GM18499 (cell line): ENCODE results near the gene SAMHD1.
"Not testable (repeated sequence)": the region's sequence is repeated elsewhere in the genome, so short reads cannot be mapped to it uniquely, and the experiment has no call there.

ENCODE experiments used
- ATAC-seq: cut with Tn5 transposase; IDR thresholded peaks from one replicate; pipeline ENCODE4 v1.9.1; 2021; ENCODE audit warnings: moderate number of reproducible peaks; ENCODE audit not compliant: insufficient read depth, unreplicated experiment

The SAMHD1 gene

DNA sequence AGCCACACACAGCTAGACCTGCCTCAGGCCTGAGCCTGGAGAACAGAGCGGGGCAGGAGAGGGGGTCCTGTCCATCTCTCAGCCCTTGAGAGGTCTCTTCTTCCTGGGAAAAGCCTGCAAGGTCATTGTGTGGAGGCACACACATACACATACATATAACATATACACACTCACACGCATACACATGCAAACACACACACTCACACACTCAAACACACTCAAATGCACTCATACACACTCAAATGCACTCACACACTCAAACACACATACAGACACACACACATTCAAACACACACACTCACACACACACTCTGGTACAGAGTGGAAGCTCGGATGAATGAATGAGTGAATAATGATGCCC, 75.1 kb downstream of the SAMHD1 start:
- no peak for ATAC-seq

DNA sequence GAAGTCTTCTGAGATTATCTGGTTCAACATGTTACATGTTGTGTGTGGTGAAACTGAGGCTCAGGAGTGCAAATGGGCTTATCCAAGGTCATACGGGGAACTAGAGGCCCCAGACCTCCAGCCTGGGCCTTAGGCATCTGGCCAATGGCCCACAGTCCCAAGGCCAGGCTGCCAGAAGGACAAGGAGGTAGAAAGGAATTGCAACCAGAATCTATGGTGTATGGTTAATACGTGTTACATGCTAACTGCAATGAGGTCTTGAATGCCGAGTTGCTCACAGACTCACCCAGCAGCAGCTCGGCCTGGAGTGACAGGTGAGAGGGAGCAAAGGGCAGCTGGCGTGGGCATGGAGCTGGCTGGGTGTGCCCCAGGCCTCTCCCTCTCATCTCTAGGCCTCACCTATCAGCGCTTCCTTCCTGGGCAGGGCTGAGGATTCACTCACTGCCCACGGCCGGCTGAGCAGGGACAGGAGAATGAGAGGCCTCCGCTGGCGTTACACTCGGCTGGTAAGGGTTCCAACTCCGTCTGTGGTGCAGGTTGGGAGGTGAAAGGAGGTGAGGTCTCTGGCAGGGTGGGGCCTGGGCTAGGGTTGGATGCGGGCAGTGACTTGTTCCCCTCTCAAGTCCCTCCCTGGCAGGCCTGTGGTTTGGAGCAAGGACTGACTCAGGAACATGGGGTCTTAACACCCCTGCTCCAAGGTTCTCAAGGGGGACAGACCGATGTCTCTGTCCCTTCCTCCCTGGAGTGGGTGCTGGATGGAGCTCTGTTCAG, 75.6 kb downstream of the SAMHD1 start, which contains the start of gene TLDC2:
TLDC2 (plus strand) TSS at position 437 of the 771 bp plus-strand sequence; CDS start at position 474, 37 bp downstream.
- no peak for ATAC-seq

- not testable (repeated sequence) for ATAC-seq
Measured at GRCh38 chr20:36875093-36875492, 76.4 kb downstream of the SAMHD1 start.

- no peak for ATAC-seq
Measured at GRCh38 chr20:36873498-36874189, 77.9 kb downstream of the SAMHD1 start.

DNA sequence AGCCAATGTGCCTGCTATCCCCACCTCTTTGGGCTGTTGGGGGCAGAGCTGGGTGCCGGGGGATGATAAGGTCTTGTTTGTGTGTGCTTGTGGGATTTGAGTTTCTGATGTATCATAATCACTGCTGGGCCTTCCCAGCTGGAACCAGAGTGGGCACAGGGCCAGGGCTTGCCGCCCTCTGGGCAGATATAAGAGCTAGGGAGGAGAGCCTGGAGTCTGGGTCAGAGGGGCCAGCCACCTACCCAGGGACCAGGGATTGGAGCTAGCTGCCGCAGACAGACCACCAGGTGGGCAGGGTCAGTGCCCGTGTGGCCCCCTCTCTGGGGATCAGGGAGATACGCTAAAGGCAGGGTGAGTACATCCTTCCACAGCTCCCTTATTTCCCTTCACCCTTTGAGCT, 78.7 kb downstream of the SAMHD1 start:
- no peak for ATAC-seq

DNA sequence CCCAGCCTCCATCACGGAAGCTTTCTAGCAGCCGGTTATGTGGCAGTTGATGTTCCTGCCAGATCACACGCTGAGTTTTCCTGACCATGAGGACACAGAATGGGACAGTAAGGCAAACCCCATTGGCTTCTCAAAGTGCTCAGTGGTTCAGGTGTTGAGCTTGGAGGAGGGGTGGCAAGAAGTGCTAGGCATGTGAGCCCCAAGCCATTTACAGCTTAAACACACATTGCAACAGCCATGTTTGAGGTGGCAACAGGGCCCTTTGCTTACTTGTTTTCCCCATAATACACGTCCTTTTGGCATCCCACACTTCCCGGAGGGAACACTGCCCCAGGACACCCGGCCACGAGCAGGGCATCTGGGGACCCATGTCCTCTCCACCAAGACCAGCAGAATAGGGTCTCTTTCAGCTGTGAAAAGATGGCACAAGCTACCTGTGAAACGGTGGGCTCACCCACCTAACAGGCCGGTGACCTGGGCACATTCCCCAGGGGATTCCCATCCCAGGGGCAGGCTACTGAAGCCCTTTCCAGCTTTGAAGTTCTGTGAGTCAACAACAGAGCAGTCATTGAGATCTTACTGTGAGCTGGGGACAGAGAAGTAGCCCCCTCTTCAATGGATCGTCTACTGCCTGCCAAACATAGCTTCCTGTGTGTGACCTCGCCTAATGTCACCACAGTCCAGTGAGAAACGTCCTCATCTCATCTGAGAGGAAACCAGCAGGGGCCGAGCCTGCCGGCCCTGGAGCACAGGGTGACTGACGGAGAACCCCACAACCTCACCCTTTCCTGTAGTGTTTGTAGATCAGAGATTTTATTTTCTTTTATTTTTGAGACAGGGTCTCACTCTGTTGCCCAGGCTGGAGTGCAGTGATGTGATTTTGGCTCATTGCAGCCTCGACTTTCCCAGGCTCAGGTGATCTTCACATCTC, 79.6 kb downstream of the SAMHD1 start:
- ATAC-seq, result no peak

DNA sequence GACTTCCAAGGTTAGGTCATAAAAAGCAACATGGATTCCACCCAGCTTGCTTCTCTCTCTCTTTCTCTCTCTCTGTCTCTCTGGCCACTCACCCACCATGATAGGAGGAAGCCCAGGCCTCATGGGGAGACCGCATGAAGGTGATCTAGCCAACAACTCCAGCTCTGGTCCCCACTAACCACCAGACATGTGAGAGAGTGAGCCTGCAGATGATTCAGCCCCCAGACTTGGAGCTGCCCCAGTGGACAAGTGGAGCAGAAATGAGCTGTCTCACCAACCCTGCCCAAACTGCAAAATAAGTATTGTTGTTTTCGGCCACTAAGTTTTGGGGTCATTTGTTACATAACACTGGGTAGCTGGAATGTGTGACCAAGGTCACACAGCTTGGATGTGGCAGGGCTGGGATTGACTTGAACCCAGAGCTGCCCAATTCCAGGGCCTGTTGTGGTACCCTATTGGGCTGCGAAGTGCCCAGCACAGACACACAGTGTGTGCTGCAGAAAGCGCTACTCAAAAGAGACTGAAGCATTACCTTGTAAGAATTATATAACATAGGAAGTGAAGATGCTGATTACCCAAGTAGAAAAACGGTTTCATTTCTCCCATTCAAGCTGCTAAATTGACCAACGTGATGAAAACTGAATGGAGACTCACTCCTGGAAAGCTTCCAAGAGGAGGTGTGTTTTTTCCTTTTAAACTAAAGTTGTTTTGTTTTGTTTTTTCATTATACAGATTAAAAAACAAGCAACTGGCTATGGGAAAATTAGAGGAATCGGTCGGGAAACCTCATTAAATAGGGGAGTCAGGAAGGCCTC, 84.6 kb downstream of the SAMHD1 start:
- ATAC-seq, result no peak

GRCh38 chr20:36866164-36866563, 85.3 kb downstream of the SAMHD1 start:
- ATAC-seq, result no peak

DNA sequence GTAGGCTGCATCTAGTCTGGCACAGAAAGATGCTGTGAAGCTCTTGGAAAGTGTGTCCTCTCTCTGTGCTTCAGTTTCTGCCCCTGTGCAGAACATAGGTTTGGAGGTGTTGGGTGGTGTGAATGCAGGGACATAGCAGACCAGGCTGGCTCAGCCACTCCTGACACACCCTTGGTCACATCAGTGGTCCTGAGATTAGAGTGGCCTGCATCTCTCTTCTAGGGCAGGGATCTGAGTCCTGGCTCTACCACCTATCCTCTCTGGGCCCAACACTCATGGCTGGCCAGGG, 85.7 kb downstream of the SAMHD1 start:
- no peak for ATAC-seq

DNA sequence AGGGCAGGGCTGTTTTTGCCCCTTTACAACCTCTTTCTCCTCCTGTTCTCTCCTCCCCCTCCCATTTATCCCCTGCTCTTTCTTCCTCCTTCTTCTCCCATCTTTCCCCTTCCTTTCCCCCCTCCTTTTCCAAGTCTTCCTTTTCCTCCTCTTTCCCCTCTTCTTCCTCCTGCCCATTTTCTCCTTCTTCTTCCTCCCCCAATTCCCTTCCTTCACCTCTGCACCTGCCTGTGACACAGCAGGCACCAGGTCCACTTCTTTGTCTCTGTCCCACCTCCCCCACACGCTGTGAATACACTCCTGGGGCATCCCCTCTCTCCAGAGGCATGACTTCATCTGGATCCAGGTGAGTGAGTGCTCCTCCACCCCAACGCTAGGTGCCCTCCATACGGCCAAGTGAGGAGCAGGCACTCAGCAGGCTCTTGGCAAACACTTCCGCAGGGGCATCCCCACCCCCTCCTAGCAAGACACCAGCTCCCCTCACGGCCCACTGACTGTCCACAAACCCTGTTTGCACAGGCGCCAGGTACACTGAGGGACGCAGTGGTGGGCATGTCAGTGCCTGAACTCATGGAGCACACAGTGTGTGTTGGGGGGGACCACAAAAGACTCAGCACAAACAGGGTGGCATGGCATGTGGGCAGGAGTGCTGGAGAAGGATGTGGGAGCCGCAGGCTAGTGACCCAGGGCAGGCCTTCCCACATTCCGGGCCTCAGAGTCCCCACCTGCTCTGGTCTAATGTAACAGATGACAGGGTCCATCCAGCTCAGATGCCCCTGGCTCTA, 86.2 kb downstream of the SAMHD1 start:
- ATAC-seq, result no peak

DNA sequence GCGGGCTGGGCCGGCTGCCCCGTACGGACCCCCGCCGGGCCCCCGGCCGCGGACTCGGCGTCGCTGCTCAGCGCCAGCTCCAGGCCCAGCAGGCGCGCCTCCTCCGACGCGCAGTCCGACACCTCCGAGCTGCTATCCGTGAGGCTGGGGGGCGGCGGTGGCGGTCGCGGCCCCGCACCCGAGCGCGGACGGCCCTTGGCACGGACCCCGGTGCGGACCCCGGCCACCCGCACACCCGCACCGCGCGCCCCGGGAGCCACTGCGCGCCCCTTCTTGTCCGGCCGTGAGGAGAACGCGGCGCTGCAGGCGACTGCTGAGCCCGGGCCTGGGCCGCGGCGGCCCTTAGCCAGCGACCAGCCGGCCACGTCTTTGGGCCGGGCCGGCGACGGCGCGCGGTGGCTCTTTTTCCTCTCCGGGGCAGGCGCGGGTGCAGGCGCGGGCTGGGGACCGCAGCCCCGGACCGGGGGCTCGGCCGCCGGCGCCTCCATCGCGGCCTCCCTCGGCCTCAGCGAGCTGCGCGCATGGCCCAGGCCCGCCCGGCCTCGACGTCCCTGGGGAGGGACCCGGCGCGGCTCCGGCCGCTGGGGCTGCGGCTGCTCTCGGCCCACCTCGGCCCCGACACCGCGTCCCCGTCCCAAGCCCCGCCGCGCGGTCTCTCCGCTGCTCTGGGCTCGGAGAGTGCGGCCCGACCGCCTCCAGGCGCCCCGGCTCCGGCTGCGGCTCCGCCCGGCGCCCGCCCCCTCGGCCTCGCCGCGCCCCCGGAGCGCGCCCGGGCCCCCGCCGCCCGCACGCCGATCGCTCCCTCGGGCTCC, 88.4 kb downstream of the SAMHD1 start:
- no peak for ATAC-seq

- no peak for ATAC-seq
Measured at GRCh38 chr20:36861875-36862801, 89.4 kb downstream of the SAMHD1 start.

DNA sequence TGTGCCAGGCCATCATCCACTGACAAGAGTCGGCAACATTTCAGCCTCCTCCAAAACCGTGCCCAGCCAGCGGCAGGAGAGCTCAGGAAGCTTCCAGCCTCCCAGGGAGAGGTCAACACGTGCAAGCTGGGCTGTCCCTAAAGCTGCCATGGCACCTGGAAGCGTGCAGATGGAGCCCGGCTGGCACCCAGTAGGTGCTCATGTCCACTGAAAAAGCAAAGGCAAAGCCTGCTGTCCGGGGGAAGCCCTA, 90.0 kb downstream of the SAMHD1 start:
- ATAC-seq, result no peak

- ATAC-seq, result no peak
Measured at GRCh38 chr20:36860811-36861624, 90.5 kb downstream of the SAMHD1 start.

GRCh38 chr20:36860339-36860738, 91.2 kb downstream of the SAMHD1 start:
- no peak for ATAC-seq

DNA sequence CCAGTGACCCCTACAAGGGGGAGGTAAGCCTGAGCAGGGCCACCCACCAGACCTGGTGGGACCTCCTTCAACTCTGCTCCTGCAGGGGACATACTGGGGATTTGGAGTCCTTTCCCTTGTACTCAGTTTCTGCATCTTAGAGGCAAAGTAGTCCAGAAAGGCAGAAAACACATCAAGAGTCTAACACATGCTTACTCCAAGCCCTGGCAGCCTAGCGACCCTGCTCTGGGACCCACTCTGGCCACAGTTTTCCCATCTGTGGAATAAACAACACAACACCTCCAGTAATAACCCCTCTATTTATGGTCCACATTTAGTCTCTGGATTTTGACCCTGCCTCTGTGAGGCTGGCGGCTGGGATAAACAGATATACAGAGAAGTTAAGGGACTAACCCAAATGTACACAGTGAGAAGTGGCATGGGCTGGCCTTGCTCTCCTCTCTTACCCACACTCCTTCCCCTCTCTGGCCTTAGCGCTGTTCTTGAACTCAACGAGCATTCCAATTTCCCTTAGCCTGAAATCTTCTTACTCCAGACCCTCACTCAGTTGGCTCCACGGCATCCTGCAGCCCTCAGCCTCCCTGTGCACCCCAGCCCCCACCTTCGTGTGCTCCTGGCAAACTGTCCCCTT, 91.7 kb downstream of the SAMHD1 start:
- no peak for ATAC-seq

DNA sequence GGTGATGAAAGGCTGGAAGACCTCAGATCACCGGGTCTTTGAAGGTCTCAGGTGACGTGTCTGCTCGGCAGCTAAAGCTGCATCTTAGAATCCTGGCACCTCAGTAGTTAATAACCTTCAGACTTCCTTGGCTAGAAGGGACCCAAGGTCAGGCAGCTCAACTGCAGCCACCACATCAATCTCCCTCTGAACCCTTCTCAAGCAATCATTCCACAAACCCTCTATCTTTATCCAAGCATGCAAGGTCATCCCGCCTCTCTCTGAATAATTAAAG, 92.3 kb downstream of the SAMHD1 start:
- no peak for ATAC-seq
